Left cardiac atrium (tissue), 4 donors: ENCODE data around the gene CD72. TPM values are rescaled to one million over a fixed set of nuclear protein-coding genes. Genes with fewer than 3 reads are reported as not detected.
A peak's percentile ranks its signal among the peaks of the same experiment; 100 is the strongest.

Experiments used
- ATAC-seq, 2 donors: fragments of 200-7000 bp; cut with Tn5 transposase; one replicate each; pipeline ENCODE4 v1.9.1; 2020; ENCODE audit warnings: mild to moderate bottlenecking in 2 of 2, moderate library complexity in 2 of 2
- DNase-seq: peaks from one replicate; pipeline ENCODE4 v3.0.0-alpha.2; 2020
- intact Hi-C, 2 donors: fragments of 100-400 bp; cut with DNase I; formaldehyde crosslinking; loops; one replicate each; pipeline versions ENCODE4 v1.14.1 to v1.15.1; 2022 to 2023
- long read RNA-seq: library from polyadenylated mRNA; unstranded; transcript quantifications from one replicate; pipeline ENCODE4 v2.0.0, GENCODE V29; 2021
- total RNA-seq, 2 donors: library from RNA; stranded (reverse); fragmentation: NEBNext Ultra II Directional; extraction: Animal tissue kit (Norgen Biotek cat#: 25700); gene quantifications; one replicate each; pipeline ENCODE4 v1.2.1, GENCODE V29; 2021
- donor health status: DM: no; HTN: yes; CAD: no.
- donor health status: DM: no; HTN: yes; CAD: no; lungs with severe emphysema.
- donor health status: DM: yes; HTN: yes; CAD: no.
- donor health status: Dilated cardiomyopathy.

CD72 gene
- 1 to 10 TPM in 1 of 2 donors, under 1 TPM in 1; 0.97 to 1.6 TPM for total RNA-seq
- long read RNA-seq: 0 reads

- DNase-seq: no peak
- intact Hi-C loops: no loop called here
Observed at GRCh38 chr9:35618325-35618727, at the start of gene CD72. CD72 (minus strand) TSS chr9:35618413; CDS start chr9:35618303, 110 bp downstream.

GRCh38 chr9:35667939-35668338 is 49.7 kb upstream of the CD72 start:
- intact Hi-C loops: no loop called here
- ATAC-seq: no peak
- DNase-seq: no peak

More at GRCh38 chr9:35618325-35618727, at the start of gene CD72:
- peak; percentile 12 to 39 for ATAC-seq

GRCh38 chr9:35666549-35666948 is 48.3 kb upstream of the CD72 start:
- DNase-seq (no peak), ATAC-seq (no peak)
- intact Hi-C loops: no loop called here

- no peak for ATAC-seq
- DNase-seq: no peak
- intact Hi-C loops: no loop called here
Observed at GRCh38 chr9:35666045-35666444, 47.8 kb upstream of the CD72 start.

GRCh38 chr9:35665471-35665818 is 47.2 kb upstream of the CD72 start:
- intact Hi-C loops: no loop called here
- ATAC-seq (no peak), DNase-seq (no peak)

GRCh38 chr9:35664531-35665470 is 46.6 kb upstream of the CD72 start, which contains the start of gene ARHGEF39:
ARHGEF39 (minus strand) TSS chr9:35665195; CDS start chr9:35665169, 26 bp downstream.
- peak; percentile 84 for DNase-seq
- ATAC-seq: peak; percentile 91 to 93
- intact Hi-C loops: no loop called here

- DNase-seq: no peak
- ATAC-seq: no peak
- intact Hi-C loops: no loop called here
Observed at GRCh38 chr9:35662437-35662836, 44.2 kb upstream of the CD72 start.

GRCh38 chr9:35661756-35662350 is 43.6 kb upstream of the CD72 start:
- ATAC-seq (no peak), DNase-seq (no peak)
- intact Hi-C loops: loop anchor here in 1 of 2 donors (2.0 kb wide), 2 partner anchors 27 to 67 kb away; partner anchors contain the start of gene TPM2

GRCh38 chr9:35660966-35661415 is 42.8 kb upstream of the CD72 start:
- intact Hi-C loops: loop anchor here in 1 of 2 donors (2.0 kb wide), 2 partner anchors 28 to 68 kb away; partner anchors contain the start of gene TPM2
- no peak for DNase-seq

GRCh38 chr9:35659340-35659739 is 41.1 kb upstream of the CD72 start:
- intact Hi-C loops: no loop called here
- DNase-seq (no peak), ATAC-seq (peak; percentile 0 to 5)

More at GRCh38 chr9:35660966-35661415, 42.8 kb upstream of the CD72 start:
- no peak for ATAC-seq

GRCh38 chr9:35658968-35659220 is 40.7 kb upstream of the CD72 start:
- peak; percentile 60 for DNase-seq
- intact Hi-C loops: no loop called here
- ATAC-seq: peak in 1 of 2 donors; percentile 7

- peak; percentile 90 for DNase-seq
- intact Hi-C loops: no loop called here
- ATAC-seq: peak; percentile 82 to 83
Observed at GRCh38 chr9:35658137-35658967, 40.1 kb upstream of the CD72 start, which contains the start of gene CCDC107. CCDC107 (plus strand) TSS chr9:35658292; CDS start chr9:35658380, 88 bp downstream.

- intact Hi-C loops: no loop called here
- ATAC-seq: peak; percentile 95 to 97
- peak; percentile 99 for DNase-seq
Observed at GRCh38 chr9:35657546-35658136, 39.4 kb upstream of the CD72 start, which contains the start of gene RMRP. RMRP (minus strand) TSS chr9:35658019.

GRCh38 chr9:35656831-35657545 is 38.8 kb upstream of the CD72 start:
- ATAC-seq: peak; percentile 7 to 17
- DNase-seq: no peak
- intact Hi-C loops: no loop called here

GRCh38 chr9:35656348-35656747 is 38.1 kb upstream of the CD72 start:
- no peak for ATAC-seq
- no peak for DNase-seq
- intact Hi-C loops: no loop called here

GRCh38 chr9:35653611-35654010 is 35.4 kb upstream of the CD72 start:
- ATAC-seq (no peak), DNase-seq (no peak)
- intact Hi-C loops: no loop called here

- DNase-seq (no peak), ATAC-seq (no peak)
- intact Hi-C loops: no loop called here
Observed at GRCh38 chr9:35652829-35653209, 34.6 kb upstream of the CD72 start.
